ENCODE data around the gene STK17A. TPM values are rescaled to one million over a fixed set of nuclear protein-coding genes. Genes with fewer than 3 reads are reported as not detected.

Gene STK17A
- 10 to 100 TPM; 15.6 to 26.4 (median 19.9) TPM for polyA plus RNA-seq (ENCODE audit: insufficient read length in 4 of 4)

DNA sequence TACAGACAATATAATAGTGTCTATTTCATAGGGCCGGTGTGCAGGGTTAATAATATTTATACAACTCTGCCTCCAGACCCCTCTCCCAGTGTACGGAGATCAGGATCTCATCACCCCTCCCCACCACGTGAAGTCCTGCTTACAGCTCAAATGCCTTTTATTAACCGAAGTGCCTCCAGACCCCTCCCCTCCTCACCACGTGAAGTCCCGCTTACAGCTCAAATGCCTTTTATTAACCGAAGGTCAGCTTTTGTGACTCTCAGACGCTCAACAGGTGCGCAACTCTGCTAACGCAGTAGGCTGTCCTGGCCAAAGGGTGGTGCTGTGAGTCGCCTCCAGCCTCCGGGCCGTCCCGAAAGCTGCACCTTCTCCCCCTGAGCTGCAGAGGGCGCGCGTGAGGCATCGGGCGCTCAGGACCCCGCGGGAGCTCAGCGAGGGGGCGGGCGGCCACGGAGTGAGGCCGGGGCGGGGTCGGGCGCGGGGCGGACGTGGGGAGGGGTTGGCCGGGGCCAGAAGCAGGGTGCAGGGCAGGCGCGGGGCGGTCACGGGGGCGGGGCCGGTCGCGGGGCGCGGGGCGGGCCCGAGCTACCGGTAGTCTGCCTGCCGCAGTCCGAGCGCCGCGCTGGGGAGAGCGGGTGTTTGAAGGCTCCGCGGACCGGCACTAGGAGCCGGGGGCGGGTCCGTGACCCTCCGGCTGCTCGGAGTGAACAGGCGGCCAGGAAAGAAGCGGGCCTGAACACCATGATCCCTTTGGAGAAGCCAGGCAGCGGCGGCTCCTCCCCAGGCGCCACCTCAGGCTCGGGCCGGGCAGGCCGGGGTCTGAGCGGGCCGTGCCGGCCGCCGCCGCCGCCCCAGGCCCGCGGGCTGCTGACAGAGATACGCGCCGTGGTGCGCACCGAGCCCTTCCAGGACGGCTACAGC is at the start of gene STK17A:
Gene STK17A, plus strand, starts transcription at position 606 of the 921 bp plus-strand sequence. Its CDS starts 136 bp downstream, at position 742.
- DNase-seq (ENCODE audit: low read depth in 4 of 4, low spot score in 2 of 4): peak in 3 of 4 donors; percentile 72 to 86 (median 80)

DNA sequence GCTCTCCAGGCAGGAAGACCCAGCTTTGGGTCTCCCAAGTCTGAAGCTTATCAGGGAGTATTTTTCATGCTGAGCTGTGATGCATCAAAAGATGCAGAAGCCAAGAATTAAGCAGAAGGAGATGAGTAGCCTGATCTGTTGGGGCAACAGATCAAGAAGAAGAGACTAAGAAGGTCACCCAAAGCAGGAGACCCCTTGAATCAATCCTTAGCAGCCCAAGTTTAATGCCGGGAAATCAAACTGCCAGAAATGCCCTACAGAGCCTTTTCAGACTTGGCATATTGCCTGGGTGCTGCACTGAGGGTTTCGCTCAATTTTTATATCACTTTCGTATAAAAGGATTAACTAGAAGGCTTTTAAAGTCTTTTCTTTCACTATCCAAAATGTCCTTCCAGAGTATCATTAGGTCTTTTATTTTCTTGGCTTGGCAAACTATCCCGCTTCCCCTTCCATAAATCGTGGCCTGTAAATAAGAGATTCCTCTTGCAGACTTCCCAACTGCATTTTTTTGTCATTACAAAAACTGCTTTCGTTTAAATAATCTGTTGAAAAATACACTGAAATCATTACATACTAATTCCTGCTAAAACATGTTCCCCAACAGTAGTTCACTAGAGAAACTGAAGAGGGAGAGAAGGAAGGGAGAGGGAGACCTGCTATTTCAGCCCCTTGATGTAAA is 49.0 kb upstream of the STK17A start:
- peak; percentile 3 to 21 (median 18) for DNase-seq (ENCODE audit: low read depth in 4 of 4, low spot score in 2 of 4)

DNA sequence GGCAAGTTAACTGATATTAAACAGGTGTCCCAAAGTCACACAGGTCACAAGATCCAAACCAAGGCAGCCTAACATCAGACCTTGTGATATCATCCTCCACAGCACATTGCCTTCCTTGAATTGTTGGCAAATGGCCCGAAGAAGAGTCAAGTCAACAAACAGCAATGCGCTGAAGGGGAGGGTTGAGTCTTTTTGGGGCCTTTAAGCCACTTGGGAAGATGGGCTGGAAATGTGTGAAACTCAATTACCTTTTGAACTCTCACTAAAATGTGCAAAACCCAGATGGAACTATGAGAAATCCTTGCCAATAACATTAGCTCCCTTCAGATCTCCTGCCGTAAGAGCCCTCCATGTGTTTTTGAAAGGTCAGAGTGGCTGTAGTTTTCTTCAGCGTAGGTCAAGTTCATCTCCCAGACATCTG is 47.9 kb upstream of the STK17A start:
- DNase-seq (ENCODE audit: low read depth in 4 of 4, low spot score in 2 of 4): no peak

DNA sequence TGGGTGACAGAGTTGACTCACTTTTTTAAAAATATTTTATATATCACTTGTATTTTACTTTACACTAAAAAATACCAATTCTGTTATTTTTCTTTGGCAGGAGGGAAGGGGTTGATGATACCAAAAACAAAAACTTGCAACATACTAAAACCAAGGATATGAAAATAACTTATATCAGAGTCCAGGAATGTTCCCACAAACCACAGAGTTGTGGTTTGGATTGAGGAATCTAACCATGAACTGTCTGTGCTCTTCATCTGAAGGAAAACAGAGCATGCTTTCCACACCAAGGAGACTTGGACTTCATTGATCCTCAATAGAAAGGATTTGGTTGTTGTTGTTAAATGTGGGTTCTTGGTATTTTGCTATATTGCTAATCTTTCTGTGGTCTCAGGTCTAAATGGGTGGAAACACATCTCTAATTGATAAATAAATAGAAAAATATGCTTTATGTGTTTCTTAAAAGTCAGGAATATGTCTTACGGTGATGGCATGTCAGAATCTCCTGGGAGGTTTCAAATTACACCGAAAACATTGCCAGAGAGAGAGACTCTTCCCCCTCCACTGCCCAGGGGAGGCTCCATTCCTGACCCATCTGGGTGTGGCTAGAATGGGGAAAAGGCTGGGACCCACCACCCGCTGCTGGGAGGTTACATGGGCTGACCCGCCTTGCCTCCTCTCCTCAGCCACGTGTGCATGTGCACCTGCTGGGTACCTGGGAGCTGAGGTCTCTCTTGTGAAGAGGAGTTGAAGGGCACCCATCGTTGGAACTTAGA is 46.9 kb upstream of the STK17A start:
- DNase-seq (ENCODE audit: low read depth in 4 of 4, low spot score in 2 of 4): no peak

DNA sequence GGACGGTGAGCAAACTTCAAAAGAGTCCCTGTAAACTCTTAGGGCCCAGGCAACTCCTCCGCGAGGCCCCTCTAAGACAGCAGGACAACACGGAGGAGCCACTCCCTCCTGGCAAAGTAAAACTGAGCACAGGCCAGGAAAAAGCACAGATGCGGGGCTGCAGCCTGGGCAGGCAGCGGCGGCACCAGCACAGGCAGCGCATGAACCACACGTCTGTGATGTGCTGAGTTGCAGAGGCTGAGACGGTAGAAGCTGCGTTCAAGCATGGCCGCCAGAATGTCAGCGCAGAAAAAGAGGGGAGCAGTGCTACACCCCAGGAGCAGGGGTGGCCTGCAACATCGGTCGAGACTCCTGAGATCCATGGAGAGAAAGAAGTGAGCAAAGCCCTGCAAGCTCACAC is 46.1 kb upstream of the STK17A start:
- no peak for DNase-seq (ENCODE audit: low read depth in 4 of 4, low spot score in 2 of 4)

DNA sequence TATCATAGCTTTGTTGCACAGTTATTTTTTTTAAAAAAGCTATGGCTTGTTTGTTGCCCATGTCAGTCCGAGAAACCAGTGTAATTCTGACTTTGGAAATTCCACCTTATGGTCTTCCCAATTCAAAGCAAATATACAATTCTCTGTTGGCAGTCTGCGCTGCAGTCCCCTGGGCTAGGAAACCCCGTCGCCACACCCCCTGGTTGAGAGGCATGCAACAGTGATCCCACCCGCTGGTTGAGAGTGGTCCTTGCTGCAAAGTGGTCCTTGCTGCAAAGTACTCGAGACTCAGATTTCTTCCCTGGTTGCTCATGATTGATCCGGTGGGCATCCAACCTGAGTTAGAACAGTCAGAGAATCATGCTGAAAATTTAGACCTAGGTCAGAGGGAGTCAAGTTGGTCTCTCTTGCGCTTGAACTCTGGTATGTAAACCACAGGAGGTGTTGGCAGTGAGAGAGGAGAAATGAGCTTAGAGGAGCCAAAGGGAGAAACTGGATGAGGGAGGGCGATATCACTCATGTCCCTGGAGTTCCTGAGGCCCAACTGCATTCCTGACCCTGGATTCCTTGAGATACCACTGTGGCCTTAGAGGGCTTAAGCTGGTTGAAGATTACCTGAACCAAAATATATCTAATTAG is 45.0 kb upstream of the STK17A start:
- no peak for DNase-seq (ENCODE audit: low read depth in 4 of 4, low spot score in 2 of 4)

DNA sequence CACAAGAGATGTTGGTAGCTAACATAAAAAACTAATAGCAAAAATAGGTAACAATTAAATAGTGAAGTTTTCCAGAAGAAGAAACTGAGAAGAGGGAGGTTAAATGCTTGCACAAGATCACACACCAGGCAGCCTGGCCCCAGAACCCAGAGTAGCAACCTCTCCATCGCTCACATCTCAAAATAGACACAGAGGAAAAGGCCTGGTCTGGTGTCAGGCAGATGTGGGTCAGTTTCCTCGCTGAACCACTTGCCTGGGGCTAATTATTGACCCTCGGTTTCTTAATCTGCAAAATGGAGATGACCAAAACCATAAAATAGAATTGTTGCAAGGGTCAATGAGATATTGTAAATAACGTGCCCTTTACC is 44.5 kb upstream of the STK17A start:
- no peak for DNase-seq (ENCODE audit: low read depth in 4 of 4, low spot score in 2 of 4)

DNA sequence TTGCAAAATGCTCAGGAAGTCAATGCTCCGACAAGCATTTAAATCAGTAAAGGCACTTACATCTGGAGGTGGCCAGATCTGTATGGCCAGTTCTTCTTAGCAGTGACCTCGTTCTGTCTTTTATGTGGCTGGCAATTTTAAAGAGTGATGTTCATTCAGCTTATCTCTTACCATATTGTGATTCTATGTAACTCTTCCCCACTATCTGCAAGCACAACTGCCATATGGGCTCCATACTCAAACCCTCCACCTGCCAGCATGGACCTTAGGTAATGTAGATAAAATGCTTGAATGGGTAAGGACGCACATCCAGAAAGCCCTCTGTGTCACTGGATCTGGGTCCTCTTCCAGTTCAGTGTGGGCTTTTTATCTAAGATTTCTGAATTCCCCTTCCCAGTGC is 42.4 kb upstream of the STK17A start:
- DNase-seq (ENCODE audit: low read depth in 4 of 4, low spot score in 2 of 4): no peak

DNA sequence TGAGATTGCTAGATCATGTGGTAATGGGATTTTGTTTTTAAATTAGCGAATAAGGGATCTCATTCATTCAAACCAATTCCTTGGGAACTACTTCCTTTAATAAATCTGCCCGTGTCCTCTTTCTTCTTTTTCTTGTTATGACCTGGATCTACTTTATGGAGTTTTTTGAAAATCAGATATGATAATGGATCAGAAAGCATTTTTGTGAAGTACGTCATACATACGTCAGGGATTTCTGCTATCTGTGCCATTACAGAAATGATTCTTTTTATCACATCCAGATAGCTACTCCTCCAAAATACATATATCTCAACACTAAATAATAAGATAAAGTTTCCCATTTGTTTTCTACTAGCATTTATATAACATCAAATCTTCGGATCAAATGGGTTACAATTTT is 40.2 kb upstream of the STK17A start:
- DNase-seq (ENCODE audit: low read depth in 4 of 4, low spot score in 2 of 4): no peak

DNA sequence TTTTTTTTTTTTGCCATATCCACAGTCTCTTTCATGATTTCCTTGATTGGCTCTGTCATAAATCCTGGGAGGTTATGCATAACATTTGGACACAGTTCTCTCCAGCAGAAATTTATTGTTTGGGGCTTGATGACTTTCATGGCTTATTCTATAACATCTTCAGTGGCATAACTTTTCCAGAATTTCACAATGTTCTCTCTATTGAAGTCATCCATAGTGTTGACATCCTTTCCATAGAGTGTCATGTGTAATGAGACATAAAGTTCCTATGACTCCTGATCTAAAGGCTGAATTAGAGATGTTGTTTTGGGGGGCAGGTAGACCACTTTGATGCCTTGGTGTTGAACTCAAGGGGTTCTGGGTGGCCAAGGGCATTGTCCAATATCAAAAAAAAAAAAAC is 36.7 kb upstream of the STK17A start:
- no peak for DNase-seq (ENCODE audit: low read depth in 4 of 4, low spot score in 2 of 4)

DNA sequence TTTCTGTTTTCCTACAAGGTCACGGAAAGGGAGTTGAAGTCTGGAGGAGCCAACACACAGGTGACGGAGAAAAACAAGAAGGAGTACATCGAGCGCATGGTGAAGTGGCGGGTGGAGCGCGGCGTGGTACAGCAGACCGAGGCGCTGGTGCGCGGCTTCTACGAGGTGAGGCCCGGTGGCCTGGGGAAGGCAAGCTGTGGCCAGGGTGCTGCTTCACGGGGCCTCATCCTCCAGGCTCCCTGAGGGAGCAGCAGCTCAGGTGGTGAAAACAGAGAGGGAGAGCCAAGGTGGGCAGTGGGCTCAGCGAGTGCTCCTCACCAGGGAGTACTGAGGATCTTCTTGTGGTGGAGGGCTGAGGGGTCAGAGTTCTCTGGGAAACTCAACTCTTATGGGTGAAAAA is 32.5 kb upstream of the STK17A start:
- no peak for DNase-seq (ENCODE audit: low read depth in 4 of 4, low spot score in 2 of 4)

DNA sequence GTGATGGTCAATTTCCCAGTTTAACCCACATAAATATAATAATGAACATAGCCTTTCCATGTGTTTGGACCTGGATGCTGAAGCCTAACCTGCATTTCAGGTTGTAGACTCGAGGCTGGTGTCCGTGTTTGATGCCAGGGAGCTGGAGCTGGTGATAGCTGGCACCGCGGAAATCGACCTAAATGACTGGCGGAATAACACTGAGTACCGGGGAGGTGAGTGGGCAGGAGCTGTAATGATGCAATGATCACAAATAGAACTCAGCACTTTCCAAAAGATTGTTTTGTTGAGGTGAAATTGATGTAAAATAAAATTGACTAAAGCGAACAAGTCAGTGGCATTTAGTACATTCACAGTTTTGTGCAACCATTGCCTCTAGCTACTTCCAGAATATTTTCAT is 30.8 kb upstream of the STK17A start:
- no peak for DNase-seq (ENCODE audit: low read depth in 4 of 4, low spot score in 2 of 4)

DNA sequence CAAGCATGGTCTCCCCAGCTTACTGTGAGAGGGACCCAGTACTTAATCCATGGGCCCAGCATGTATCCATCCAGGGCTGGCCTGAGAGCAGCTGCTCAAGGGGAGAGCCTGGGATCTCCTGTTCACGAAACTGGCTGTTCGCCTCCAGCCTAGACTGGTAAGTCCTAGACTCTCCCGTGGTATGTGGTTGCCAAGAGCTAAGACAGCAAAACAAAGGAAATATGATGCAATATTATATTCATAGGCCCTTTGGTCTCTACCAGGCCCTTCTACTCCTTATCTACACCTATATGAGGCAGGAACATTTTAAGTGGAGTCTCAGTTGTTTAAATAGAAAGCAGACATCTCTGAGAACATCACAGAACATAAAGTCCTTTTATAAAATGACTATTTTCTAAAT is 28.9 kb upstream of the STK17A start:
- DNase-seq (ENCODE audit: low read depth in 4 of 4, low spot score in 2 of 4): no peak

DNA sequence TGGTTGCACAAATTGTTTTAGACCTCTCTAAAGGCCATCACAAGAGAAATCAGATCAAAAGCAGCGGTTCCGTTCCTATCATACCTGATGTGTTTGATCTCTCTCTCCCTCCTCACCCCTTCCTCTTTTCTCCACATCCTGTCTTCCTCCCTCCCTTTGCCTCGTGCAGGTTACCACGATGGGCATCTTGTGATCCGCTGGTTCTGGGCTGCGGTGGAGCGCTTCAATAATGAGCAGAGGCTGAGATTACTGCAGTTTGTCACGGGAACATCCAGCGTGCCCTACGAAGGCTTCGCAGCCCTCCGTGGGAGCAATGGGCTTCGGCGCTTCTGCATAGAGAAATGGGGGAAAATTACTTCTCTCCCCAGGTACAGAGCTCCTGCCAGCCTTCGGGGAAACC is 28.5 kb upstream of the STK17A start:
- no peak for DNase-seq (ENCODE audit: low read depth in 4 of 4, low spot score in 2 of 4)

DNA sequence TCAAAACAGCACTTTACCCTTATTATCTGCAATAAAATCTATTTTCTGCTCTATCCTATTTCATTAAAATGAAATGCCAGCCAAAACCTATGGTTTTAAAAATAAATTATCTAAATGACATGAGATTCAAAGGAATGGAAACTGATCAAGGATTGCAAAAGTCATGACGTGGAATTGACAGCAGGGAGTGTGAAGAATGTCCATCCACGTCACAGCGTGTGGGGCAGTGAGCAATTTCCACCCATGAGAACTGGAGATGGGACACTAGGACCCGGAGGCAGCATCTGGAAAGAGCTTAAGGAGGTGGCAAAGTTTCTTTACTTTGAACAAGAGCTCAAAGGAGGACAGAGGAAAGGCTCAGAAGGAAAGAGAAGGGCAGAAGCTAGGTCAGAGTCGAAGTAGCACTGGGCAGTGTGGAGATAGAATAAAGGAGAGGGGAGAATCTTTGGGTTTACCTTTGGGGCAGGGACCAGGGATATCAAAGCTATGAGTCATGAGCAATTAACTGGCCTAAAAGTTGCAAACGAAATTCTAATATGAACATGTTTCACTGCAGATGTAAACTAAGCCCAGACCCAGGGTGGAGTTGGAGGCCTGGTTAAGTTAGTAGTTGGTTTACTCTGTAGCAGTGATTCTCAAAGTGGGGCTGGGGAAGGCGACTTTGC is 24.9 kb upstream of the STK17A start:
- no peak for DNase-seq (ENCODE audit: low read depth in 4 of 4, low spot score in 2 of 4)

DNA sequence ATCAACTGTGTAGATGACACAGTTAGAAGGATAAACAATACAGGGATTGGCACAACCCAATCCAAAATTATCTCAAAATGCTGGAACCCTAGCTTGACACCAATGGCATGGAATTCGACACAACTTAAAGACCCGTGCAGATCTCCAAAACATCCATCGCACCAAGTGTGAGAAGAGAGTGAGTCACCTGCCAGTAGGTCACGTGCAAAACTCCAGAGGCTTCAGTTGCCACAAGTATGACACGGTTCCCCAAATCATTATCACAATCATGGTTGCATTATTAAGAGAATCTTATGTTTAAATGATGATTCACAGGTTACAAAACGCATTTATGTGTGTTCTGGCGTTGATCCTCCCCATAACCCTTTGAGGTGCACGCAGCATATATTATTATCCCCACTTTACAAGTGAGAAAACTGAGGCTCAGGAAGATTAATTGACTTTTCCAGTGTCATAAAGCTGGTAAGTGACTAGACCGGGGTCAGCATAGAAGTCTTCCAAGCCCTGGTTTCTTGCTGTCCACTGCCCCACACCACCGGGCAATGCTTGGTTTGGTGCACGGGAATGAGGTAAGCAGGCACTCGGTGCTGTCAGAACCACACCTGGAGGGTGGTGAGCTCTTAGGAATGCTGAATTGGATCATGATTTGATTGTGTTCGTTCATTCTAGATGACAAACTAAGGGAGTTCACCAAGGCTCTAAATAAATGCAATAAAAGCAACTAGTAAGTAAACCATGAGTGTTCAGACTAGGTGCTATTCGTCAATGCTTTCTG is 23.6 kb upstream of the STK17A start:
- DNase-seq (ENCODE audit: low read depth in 4 of 4, low spot score in 2 of 4): no peak

DNA sequence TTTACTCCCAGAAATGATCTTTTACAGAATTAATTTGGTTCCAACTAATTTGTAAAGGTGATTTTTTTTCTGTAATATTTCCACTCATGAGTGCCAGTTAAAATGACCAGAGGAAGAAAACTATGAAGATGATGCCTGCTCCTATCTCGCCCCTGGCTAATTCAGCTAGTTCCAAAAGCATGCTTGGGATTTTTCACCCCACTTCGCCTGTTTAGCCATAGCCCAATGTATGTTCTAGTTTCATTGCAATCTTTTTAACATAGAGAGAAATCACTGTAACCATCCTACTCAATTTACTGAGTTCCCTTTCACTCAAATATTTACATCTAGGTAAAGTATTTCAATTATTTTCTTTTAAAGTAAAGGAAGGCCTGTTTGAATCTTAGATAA is 23.0 kb upstream of the STK17A start:
- DNase-seq (ENCODE audit: low read depth in 4 of 4, low spot score in 2 of 4): no peak

DNA sequence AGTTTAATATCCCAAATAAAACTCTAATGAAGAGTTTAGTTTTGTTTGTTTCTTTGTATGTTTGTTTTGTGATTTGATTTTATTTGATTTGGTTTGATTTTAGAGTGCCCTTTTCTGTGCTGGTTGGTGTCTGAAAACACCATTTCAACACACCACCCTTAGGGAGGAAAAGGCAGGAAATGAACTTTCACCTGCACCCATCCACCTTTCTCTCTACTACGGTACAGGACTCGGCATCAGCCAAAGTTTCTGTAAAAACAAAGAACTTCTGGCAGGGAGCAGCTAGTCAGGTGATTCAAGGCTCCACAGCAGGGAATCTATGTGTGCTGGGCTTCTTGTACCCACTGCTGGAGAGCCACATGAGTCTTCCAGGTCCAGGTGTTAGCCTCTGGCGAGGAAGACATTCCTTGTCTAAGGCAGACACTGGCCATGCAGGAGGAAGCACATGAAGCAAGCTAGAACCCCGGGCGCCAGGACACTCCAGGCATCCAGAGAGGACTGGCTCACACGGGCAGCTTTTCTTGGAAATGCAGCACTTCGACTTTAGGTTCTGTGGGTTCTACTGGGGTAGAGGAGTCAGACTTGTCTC is 22.1 kb upstream of the STK17A start:
- no peak for DNase-seq (ENCODE audit: low read depth in 4 of 4, low spot score in 2 of 4)

DNA sequence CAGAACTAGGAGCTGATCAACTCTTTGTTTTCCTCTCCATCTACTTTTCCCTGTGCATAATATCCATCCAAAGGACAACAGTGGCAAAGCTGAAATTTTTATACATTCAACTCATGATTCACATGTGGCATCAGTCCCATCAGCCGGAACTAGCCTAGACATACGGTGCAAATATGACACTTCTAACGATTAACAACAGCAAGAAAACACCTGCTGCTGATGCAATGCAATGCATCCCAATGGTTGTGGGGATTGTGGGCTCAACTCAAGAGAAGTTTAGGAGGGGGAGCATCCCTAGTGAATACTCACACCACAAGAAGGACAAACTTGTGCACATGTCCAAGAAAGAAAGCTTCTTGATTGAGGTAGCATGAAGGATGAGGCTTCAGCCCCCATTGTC is 20.5 kb upstream of the STK17A start:
- no peak for DNase-seq (ENCODE audit: low read depth in 4 of 4, low spot score in 2 of 4)

All from left renal cortex interstitium (tissue), 4 donors.